HTERT RPE-1 (cell line): Measurements from ENCODE around the gene TMEM167A.

Experiments
- in situ Hi-C: fragments of 300-500 bp; cut with MboI; formaldehyde crosslinking; loops from 4 replicates; pipeline ENCODE4 v1.14.3; 2020; ENCODE audit warnings: low sequenced_read_pairs

Gene TMEM167A

DNA sequence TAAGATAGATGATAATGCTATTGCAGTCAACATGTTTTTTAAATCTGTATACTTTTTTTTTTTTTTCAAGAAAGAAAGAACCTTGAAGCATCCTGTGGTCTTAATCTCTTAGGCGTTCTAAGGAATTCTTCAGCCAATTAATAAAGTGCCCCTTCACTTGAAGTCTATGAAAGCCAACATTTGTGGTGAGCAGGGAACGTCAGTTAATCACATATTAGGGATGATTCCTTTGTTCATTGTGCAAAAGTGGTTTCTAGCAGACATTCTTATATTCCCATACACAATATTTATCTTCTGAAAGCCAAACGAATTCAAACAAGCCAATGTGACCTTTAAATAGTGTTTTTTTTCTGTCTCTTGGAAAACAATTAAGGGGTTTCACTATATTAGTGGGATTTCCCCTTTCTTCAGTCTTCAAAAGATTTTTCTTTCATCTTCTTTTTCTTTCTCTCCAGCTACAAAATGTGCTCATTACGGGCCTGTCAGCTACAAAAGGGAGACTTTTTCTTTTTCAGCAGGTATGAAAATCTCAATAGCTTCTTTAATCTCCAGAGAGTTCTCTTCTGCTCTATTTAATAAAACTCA is 40.1 kb downstream of the TMEM167A start:
- in situ Hi-C loops: no loop called here

DNA sequence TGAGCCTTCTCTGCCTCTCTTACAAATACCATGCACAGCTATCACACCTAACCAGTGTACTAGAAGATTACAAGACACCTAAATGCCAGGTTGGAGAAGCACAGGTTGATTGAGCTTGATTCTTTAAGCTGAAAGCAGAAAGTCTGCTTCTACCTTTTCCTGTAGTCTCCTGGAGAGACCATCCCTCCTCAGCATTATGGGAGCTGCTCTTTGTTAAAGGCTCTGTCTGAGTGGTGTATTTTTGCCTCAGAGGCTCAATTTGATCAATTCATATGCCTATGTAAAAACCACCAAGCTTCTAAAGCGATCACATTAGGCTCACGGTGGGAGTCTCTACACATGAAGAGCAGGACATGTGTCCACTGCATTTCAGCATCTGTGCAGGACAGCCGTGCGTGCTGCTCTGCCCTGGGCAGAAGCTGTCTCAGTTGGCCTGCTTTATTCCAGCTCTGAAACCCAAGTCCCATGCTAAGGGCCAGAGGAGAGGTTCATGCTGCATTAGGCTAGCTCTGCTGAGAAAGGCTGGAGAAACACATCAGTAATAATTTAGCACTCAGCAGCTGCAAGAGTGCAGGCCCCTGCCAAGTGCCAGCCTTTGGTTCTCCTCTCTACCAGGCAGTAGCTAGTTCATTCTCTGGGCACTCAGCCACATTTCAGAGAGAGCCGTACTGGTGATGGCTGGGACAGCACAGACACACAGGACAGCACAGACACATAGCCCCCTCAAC is 41.7 kb downstream of the TMEM167A start:
- in situ Hi-C loops: no loop called here

DNA sequence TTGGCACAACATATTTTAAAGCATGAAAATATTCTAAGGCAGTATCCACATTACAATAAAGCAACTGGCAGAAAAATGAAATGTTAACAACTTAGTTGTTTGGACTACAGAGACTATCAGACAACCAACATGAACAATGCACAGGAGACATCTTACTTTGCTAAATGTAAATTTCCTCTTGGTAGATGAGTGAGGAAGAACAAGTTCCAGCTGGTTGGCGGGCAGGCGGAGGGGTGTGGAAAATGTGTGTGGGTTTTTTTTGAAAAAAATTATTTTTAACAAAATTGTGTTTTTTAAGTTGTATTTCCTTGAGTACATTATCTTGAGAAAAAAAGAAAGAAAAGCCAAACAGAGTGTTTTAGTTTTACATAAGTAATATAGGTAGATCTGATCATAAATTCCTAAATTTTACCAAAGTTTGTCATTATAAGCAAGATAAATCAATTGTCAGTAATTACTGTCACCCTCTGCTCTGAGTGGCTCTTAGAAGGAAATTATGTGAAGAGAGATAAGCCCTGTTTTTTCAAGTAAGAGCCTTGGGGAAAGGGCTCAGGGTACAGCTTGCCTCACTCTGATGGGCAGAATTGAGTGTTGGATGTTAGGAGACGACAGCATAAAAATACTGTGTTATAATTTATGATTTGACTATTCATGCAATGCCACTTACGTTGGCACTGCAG is 42.5 kb downstream of the TMEM167A start:
- in situ Hi-C loops: no loop called here

GRCh38 chr5:83034036-83034435 is 43.2 kb downstream of the TMEM167A start:
- in situ Hi-C loops: no loop called here

DNA sequence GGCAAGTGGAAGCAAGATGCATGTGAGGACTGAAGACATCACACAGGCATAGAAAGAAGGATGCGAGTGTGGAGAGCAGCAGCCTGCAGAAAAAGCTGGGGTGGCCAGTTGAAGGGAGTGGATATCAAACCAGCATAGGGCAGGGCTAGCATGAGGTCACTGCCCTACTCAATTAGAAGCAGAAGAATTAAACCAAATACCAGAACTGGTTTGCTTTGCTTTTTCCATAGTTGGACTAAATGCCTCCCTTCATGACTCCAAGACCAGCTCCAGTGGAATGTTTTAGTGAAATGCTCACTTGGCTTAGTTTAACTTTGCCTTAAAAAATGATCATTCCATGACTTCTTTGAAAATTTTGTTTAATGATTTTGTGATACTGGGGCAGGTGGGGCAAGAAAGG is 45.8 kb downstream of the TMEM167A start:
- in situ Hi-C loops: no loop called here

- in situ Hi-C loops: no loop called here
Measured at GRCh38 chr5:83029912-83030311, 47.3 kb downstream of the TMEM167A start.

- in situ Hi-C loops: no loop called here
Measured at GRCh38 chr5:83026930-83027687, 50.1 kb downstream of the TMEM167A start.

GRCh38 chr5:83026516-83026915 is 50.7 kb downstream of the TMEM167A start:
- in situ Hi-C loops: no loop called here

- in situ Hi-C loops: no loop called here
Measured at GRCh38 chr5:83025690-83026478, 51.3 kb downstream of the TMEM167A start.

DNA sequence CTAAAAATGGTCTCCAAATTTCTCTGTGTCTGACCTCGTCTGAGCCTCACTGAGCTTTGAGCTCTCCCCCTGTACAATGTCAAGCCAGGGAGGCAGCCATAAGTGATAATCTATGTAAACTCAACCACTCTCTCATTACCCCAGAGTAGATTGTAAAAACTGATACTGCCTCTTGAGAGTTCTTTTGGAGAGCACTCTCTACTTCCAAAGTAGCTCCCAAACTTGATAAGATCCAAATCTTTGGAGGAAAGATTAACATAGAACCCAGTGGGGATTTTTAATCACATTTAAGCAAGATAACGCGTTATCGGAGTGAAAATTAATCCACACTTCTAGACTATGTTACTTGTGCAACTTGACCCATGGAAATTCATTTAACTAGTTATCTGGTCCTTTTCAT is 54.9 kb downstream of the TMEM167A start:
- in situ Hi-C loops: no loop called here

DNA sequence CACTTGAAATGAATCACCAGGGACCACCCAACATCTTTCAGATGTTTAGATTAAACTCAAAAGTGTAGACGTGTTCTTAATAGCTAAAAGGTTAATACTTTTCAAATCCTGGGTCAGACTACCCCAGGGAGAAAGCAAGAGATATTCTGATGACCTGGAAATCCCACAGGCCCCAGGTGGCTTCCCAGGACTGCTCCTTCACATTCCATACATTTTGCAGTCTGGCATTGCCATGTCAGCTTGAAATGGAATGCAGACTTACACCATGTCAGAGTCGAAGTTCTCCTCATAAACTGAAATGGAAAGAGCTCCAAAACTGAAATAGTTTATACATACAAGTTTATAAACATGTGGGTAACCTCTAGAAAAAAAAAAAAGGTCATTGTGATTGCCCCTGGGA is 61.5 kb downstream of the TMEM167A start:
- in situ Hi-C loops: no loop called here

- in situ Hi-C loops: no loop called here
Measured at GRCh38 chr5:83011985-83012384, 65.2 kb downstream of the TMEM167A start.

- in situ Hi-C loops: no loop called here
Measured at GRCh38 chr5:83009408-83009807, 67.8 kb downstream of the TMEM167A start.

GRCh38 chr5:83007755-83008154 is 69.4 kb downstream of the TMEM167A start:
- in situ Hi-C loops: no loop called here

DNA sequence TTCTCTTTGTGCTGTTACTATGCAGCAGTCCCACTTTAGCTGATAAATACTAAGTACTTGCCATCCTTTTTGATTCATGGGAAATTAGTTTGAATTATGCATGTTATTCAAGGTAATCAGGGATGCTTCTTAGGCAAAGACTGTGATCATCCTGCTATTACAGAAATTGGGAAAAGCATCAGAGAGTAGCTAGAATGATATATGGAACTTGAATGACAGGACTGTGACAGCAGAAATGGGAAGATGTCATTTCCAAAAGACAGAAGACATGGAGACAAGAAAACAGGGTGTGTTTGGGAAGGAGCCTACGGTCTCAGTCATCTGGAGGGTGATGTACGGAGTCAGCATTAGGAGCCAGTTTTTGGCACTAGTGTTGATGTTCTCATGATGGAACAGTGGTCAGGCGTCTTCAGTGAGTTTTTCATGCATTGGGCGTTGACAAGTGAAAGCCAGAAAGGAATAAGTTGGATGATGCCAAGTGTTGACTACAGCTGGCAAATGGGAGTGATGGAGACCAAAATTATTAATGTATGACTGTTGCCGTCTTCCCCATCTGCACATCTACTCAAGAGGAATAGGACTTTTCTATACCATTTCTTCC is 70.4 kb downstream of the TMEM167A start:
- in situ Hi-C loops: no loop called here

DNA sequence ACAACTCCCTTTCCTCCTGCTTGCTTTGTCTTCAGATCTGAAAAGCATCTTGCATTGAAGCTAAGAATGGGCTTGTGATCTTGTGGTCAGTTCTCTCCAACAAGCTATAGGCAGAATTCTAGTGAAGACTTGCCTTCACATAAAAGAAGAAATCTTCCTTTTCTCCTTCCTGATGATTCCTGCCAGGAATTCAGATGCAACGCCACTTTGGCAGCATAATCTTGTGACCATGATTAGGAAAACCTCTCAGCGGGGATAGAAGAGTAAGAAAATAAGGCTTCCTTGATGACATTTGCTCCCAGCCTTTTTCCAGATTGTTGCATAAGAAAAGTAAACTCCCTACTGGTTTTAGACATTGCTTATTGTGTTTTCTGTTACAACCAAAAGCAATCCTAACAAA is 73.4 kb downstream of the TMEM167A start:
- in situ Hi-C loops: no loop called here
